ENCODE measurements around the gene WNT3A.

DNA sequence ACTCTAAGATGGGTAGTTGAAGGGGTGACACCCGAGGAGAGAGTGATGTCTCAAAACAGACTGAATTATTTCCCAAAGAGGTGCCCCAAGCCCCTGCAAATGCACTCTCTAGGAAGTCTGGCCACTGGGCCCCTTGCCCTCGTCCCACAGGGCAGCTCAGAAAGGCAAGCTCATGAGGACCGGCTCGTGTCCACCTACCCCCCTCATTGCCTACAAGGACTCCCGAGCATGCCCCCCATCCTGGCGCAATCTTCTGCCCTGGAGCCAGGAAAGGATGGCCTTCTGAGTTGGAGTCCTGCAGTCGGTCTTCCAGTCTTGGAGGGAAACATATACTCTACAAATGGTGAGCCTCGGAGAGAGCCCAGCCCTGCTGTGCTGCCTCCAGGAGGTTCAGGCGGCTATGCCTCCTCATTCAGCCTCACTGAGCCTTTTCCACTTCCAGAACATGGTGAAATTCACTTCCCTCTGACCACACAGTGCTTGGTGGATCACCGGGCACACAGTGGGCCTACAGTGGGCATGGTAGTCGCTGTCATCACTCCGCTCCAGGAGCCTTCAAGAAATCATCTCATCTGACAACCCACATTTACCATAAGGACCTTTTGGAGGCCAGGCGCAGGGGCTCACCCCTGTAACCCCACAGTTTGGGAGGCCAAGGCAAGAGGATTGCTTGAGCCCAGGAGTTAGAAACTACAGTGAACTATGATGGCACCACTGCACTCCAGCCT is 5.8 kb upstream of the WNT3A start:
- TF ChIP-seq, protein P1, sequence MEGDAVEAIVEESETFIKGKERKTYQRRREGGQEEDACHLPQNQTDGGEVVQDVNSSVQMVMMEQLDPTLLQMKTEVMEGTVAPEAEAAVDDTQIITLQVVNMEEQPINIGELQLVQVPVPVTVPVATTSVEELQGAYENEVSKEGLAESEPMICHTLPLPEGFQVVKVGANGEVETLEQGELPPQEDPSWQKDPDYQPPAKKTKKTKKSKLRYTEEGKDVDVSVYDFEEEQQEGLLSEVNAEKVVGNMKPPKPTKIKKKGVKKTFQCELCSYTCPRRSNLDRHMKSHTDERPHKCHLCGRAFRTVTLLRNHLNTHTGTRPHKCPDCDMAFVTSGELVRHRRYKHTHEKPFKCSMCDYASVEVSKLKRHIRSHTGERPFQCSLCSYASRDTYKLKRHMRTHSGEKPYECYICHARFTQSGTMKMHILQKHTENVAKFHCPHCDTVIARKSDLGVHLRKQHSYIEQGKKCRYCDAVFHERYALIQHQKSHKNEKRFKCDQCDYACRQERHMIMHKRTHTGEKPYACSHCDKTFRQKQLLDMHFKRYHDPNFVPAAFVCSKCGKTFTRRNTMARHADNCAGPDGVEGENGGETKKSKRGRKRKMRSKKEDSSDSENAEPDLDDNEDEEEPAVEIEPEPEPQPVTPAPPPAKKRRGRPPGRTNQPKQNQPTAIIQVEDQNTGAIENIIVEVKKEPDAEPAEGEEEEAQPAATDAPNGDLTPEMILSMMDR (IDR thresholded peaks at IDR 0.05; ENCODE audit: low read depth, low read length), result no peak
- TF ChIP-seq EZH2phosphoT487 (IDR thresholded peaks at IDR 0.05; ENCODE audit: low read depth), result no peak
